C4-2B (cell line): Measurements from ENCODE around the gene NFIB.

Experiments used
- H3K27ac ChIP-seq: fragments of 450-650 bp; 2 replicates; pipeline ENCODE4 v1.5.1; 2017
- ZFX ChIP-seq: fragments of 450-650 bp; IDR thresholded peaks from 2 replicates; pipeline ENCODE4 v1.6.1; 2017
- TF ChIP-seq, protein P1 (sequence below): fragments of 450-650 bp; conservative IDR thresholded peaks from 2 replicates; pipeline ENCODE4 v1.5.1; 2017; ENCODE audit warnings: mild to moderate bottlenecking

Gene NFIB

DNA sequence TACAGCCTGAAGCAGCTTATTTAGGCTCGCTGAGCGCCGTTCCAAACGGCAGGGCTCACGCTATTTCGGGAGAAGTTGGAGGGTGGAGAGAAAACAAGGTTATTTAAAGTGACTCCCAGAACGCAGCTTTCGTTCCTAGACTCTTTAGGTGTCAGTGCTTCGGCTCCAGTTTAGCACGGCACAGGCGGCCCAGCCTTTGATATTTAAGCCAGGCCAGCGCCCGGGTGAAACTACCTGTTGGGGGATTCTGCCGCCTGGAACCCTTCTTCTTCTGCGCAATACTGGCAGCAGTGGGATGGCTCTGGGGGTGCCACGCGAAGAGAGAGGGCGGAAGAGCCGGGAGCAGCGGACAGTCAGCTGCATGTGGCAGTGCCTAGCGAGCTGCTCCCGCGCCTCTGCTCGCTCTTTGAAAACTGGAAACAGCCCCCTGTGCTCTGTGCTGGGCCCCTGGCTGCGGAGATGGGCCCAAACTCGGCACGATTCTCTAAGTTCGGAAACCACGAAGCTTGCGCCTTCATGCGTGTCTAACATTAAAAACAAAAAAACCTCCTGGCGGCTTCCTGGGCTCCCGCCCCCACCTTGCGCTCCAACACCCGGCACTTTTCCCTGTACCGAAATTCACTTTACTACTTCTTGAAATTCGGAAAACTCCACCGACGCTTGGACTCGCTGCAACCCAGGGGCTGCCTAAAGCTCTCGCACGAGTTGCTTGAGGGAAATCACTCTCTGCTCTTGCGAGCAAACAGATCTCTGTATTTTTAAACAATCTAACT lies 34.6 kb upstream of the NFIB start:
- TF ChIP-seq, protein P1, sequence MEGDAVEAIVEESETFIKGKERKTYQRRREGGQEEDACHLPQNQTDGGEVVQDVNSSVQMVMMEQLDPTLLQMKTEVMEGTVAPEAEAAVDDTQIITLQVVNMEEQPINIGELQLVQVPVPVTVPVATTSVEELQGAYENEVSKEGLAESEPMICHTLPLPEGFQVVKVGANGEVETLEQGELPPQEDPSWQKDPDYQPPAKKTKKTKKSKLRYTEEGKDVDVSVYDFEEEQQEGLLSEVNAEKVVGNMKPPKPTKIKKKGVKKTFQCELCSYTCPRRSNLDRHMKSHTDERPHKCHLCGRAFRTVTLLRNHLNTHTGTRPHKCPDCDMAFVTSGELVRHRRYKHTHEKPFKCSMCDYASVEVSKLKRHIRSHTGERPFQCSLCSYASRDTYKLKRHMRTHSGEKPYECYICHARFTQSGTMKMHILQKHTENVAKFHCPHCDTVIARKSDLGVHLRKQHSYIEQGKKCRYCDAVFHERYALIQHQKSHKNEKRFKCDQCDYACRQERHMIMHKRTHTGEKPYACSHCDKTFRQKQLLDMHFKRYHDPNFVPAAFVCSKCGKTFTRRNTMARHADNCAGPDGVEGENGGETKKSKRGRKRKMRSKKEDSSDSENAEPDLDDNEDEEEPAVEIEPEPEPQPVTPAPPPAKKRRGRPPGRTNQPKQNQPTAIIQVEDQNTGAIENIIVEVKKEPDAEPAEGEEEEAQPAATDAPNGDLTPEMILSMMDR, result no peak
- no peak for TF ChIP-seq ZFX
- H3K27ac ChIP-seq, result no peak overlapping the region

DNA sequence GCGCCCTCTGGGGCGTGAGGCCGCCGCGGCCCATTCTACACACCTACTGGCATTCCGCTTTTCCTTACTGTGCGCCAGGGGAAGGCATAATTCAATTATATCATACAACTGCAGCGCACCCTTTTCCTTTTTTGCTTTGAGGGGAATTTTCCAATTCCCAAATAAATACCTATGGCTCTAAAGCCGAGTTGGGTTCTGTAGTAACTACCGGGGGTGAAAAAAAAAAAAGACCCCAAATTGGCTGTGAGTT lies 34.1 kb upstream of the NFIB start:
- no peak overlapping the region for H3K27ac ChIP-seq

DNA sequence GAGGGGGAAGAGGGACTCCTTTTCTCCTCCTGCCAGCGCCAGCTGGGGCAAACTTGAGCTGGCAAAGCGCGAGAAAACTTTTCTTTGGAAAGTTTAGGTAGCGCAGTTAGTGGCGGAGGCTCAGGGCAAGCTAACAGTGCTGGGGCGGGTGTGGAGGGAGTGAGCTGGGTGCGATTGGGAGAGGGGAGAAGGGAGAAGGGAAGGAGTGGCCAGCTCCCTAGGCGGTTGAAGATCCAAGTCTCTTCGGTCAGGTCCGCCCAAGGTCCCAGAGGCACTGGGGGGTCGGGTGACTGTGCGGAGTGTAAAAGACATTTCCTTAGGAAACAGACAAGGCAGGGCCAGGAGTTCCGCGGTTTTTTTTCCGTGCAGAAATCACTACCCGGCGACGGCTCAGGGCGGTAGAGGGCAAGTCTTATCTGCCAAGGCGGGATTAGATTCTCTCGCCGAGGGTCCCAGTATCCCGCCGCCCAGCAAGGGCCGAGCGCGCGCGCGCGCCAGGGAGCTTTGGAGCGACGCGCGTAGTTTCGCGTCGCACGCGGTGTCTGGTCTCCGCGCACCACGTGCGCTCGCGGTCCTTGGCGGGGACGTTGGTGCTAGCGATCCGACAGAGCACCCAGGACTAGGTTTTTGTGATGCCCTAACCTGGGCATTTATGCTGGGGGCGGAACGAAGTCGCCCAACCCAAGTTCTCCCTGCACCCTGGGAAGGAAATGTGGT lies 33.6 kb upstream of the NFIB start:
- TF ChIP-seq, protein P1, result no peak
- no peak for TF ChIP-seq ZFX
- no peak overlapping the region for H3K27ac ChIP-seq

More for the DNA sequence above, 34.1 kb upstream of the NFIB start:
- no peak for TF ChIP-seq ZFX
- TF ChIP-seq, protein P1, result no peak

DNA sequence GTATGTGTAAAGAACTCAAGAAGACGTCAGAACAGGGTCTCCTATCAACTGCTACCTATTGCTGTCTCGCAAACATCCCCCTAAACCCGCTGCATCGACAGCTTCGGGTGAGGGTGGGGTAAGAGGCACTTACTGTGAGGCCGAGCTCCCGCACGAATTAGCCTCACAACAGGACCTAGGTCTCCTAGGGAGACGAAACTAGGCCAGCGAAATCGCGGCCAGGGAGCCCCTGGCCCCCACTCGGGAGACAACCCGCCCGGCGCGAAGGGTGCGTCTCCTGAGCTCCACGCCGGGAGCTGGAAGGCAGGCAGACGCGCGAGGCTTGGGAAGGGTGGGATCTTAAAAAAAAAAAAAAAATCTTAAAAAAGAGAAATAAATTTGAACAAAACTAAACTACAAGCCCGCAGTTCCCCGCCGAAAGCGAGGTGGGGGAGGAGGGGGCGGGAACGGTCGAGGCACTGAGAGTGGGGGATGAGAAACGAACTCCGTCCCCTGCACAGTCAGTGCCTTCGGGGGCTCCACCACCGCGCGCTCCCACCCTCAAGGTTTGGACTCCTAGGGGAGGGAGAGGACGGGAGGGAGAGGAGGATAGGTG lies 33.0 kb upstream of the NFIB start:
- no peak for TF ChIP-seq ZFX
- TF ChIP-seq, protein P1, result no peak
- no peak overlapping the region for H3K27ac ChIP-seq

DNA sequence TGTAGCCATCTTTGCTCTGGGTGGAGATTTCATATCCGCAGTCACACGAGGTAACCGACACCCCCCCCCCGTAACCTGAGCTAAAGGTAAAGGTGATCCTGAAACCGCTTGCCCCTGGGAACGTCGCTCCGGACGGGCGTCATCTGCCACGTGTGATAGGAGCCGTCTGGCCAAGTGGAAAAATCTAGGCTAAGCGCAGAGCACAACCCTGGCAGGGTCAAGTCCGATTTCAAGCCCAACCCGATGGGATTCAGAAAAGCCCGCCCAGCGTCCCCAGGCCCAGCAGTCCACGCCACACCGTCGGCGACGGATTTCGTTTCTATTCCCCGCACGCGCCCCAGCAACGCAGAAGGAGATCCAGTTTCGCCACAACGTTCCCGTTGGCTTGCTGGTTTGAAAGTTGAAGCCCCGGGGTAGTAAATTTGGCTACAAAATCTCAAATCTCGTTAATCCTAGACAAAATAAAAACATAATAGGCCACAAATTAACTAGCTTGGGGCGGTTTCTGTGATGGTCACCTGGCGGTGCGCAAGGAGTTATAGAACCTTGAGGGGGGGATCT lies 32.4 kb upstream of the NFIB start:
- TF ChIP-seq ZFX, result no peak
- TF ChIP-seq, protein P1, result no peak
- no peak overlapping the region for H3K27ac ChIP-seq

DNA sequence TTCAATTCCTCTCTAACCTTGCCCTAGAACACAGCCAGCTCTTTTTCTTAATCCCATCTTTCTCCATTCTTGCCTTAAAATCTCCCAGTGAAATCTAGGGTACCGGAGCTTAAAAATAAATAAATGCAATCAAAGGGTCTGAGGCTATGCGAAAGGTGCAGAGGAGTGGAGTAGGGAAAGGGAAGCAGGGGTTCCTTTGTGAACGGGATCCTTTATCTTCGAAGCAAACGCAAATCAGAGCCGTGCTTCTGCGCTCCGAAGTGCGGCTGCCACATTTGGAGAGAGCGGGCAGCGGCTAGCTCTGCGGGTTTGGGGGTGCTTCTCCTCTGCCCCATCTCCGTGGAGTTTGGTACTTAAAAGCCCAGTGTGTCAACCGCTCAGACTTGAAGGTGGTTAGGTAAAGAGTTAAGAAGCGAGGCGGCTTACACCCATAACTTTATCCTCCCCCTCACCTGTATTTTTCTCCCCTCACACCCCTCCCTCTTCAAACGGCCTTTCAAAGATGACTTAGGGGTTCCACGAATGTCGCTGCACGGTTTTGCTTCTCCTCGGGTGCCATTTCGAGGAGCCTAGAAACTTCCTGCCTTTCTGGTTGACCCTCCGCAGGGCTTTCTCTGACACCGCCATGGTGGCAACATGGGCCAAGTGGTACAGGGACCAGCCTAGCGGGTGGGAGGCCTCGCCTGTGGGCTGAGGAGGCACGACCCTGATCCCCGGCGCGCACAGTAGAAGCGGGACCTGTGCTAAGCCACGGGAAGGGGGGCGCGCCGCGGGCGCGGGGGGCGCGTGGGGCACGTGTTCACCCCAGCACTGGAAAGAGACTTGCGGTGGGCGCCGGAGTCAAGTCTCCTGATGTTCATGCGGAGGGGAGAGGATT lies 31.7 kb upstream of the NFIB start:
- TF ChIP-seq, protein P1, result no peak
- TF ChIP-seq ZFX, result no peak
- H3K27ac ChIP-seq, result no peak overlapping the region
